Stimulated activated CD8-positive, alpha-beta memory T cell treated with anti-CD3 and anti-CD28 coated beads, Interleukin-12 subunit alpha, Interleukin-12 subunit beta, amount 100 ng/mL, for 1 hour (primary cell): Measurements from ENCODE around the gene S1PR5.
A peak's percentile ranks its signal among the peaks of the same experiment; 100 is the strongest.

Experiments
- DNase-seq: peaks from one replicate; pipeline ENCODE4 v3.0.0-alpha.2; 2020; ENCODE audit warnings: low read depth

S1PR5 gene

GRCh38 chr19:10514211-10515145, 2.8 kb downstream of the S1PR5 start:
- no peak for DNase-seq

- no peak for DNase-seq
Measured at GRCh38 chr19:10513223-10513622, 4.0 kb downstream of the S1PR5 start.

GRCh38 chr19:10510301-10510802, 6.9 kb downstream of the S1PR5 start:
- DNase-seq, result no peak

GRCh38 chr19:10508707-10509106, 8.5 kb downstream of the S1PR5 start:
- no peak for DNase-seq

GRCh38 chr19:10508036-10508435, 9.2 kb downstream of the S1PR5 start:
- no peak for DNase-seq

- DNase-seq, result peak; percentile 65
Measured at GRCh38 chr19:10505583-10506229, 11.5 kb downstream of the S1PR5 start.

- DNase-seq, result no peak
Measured at GRCh38 chr19:10503002-10503789, 14.1 kb downstream of the S1PR5 start, which contains the start of gene KEAP1. Gene KEAP1, minus strand, starts transcription at chr19:10503356. Its CDS starts 3,323 bp downstream, at chr19:10500033.

- DNase-seq, result peak; percentile 81
Measured at GRCh38 chr19:10502524-10503001, 14.7 kb downstream of the S1PR5 start.

GRCh38 chr19:10501971-10502523, 15.2 kb downstream of the S1PR5 start:
- DNase-seq, result no peak

- no peak for DNase-seq
Measured at GRCh38 chr19:10500247-10500592, 17.0 kb downstream of the S1PR5 start.

- DNase-seq, result no peak
Measured at GRCh38 chr19:10499550-10500246, 17.5 kb downstream of the S1PR5 start.

- DNase-seq, result no peak
Measured at GRCh38 chr19:10497371-10497770, 19.9 kb downstream of the S1PR5 start.

GRCh38 chr19:10491472-10492047, 25.7 kb downstream of the S1PR5 start:
- DNase-seq, result no peak

- DNase-seq, result no peak
Measured at GRCh38 chr19:10486551-10486950, 30.7 kb downstream of the S1PR5 start.

GRCh38 chr19:10478903-10479384, 38.3 kb downstream of the S1PR5 start:
- DNase-seq, result peak; percentile 74

- DNase-seq, result no peak
Measured at GRCh38 chr19:10478476-10478875, 38.8 kb downstream of the S1PR5 start.

GRCh38 chr19:10474962-10475451, 42.2 kb downstream of the S1PR5 start:
- DNase-seq, result no peak

GRCh38 chr19:10473192-10473591, 44.1 kb downstream of the S1PR5 start:
- no peak for DNase-seq

GRCh38 chr19:10471909-10472308, 45.3 kb downstream of the S1PR5 start:
- no peak for DNase-seq

- no peak for DNase-seq
Measured at GRCh38 chr19:10468133-10468532, 49.1 kb downstream of the S1PR5 start.
